Endothelial cell of umbilical vein (primary cell): ENCODE measurements around the gene ZNF791. TPM values are rescaled to one million over a fixed set of nuclear protein-coding genes. Genes with fewer than 3 reads are reported as not detected.

Experiments used
- BruUV-seq: library from RNA; stranded (reverse); fragments of 400-500 nt; replicated peaks from 2 replicates; lab custom pipeline; 2021; lab: Mats Ljungman, UMichigan
- CTCF ChIA-PET: fragments of 300-600, 350-600 bp; sonication (Branson Sonifier 250); formaldehyde crosslinking; loops from one replicate; lab custom pipeline; 2021; ENCODE audit warnings: antibody characterized with exemption, inconsistent platforms; lab: Charles Lee
- POLR2A ChIA-PET: fragments of 300-600, 350-600 bp; sonication (Branson Sonifier 250); formaldehyde crosslinking; loops from one replicate; lab custom pipeline; 2021; ENCODE audit warnings: antibody characterized with exemption, inconsistent platforms; lab: Charles Lee
- DNase-seq: peaks from one replicate; pipeline ENCODE4 v3.0.0-alpha.2; 2011; ENCODE audit warnings: low read depth, low spot score
- FAIRE-seq: peaks from 2 replicates; lab custom pipeline; 2011; peaks lifted over from hg19 to GRCh38; lab: Jason Lieb, UNC
- H2AFZ ChIP-seq: 2 replicates; pipeline ENCODE4 v1.6.0; 2012; ENCODE audit warnings: low read depth, low read length, control low read depth, inconsistent platforms
- H3K27ac ChIP-seq: 2 replicates; pipeline ENCODE4 v1.5.1; 2011; ENCODE audit warnings: low read depth, mild to moderate bottlenecking, control low read depth, low read length, moderate library complexity; ENCODE audit not compliant: insufficient read depth
- H3K27me3 ChIP-seq, 2 experiments: 2 replicates each; pipeline versions ENCODE4 v1.6.0 to v1.6.1; 2011; ENCODE audit warnings: low read length in 2 of 2, mixed read lengths in 1 of 2; ENCODE audit not compliant: control insufficient read depth in 2 of 2, insufficient read depth in 2 of 2
- H3K36me3 ChIP-seq, 2 experiments: 2 replicates in 1 of 2; 3 replicates in 1 of 2; pipeline ENCODE4 v1.5.1; 2011; ENCODE audit warnings: low read length in 2 of 2, mild to moderate bottlenecking in 1 of 2, moderate library complexity in 1 of 2; ENCODE audit not compliant: control insufficient read depth in 2 of 2, insufficient read depth in 2 of 2; ENCODE audit errors: extremely low read depth in 1 of 2
- H3K4me1 ChIP-seq: 3 replicates; pipeline ENCODE4 v1.5.1; 2011; ENCODE audit warnings: mild to moderate bottlenecking, low read length; ENCODE audit not compliant: control insufficient read depth, insufficient read depth; ENCODE audit errors: extremely low read depth
- H3K4me2 ChIP-seq: 2 replicates; pipeline ENCODE4 v1.6.1; 2011; ENCODE audit warnings: low read length, control low read depth, mixed read lengths; ENCODE audit not compliant: insufficient read depth
- H3K4me3 ChIP-seq, 3 experiments: fragments of 200-600 bp in 1 of 3; sonication (generic), shearing (Covaris generic) in 1 of 3; replicated peaks in 1 of 3; 2 replicates each; pipeline ENCODE4 v1.5.1; 2011 to 2016; ENCODE audit warnings: control low read depth in 3 of 3, low read length in 3 of 3, mild to moderate bottlenecking in 2 of 3, inconsistent platforms in 1 of 3, low read depth in 1 of 3, moderate library complexity in 1 of 3; ENCODE audit not compliant: insufficient read depth in 1 of 3
- H3K79me2 ChIP-seq: 2 replicates; pipeline ENCODE4 v1.6.0; 2012; ENCODE audit warnings: low read length, inconsistent platforms; ENCODE audit not compliant: control insufficient read depth, insufficient read depth
- H3K9ac ChIP-seq: replicated peaks from 2 replicates; pipeline ENCODE3; 2011; ENCODE audit warnings: low read length, control low read depth; ENCODE audit not compliant: insufficient read depth; ENCODE audit errors: extremely low read depth
- H3K9me1 ChIP-seq: replicated peaks from 3 replicates; pipeline ENCODE4 v1.6.0; 2011; ENCODE audit warnings: mild to moderate bottlenecking, low read length; ENCODE audit not compliant: control insufficient read depth, insufficient read depth; ENCODE audit errors: extremely low read depth
- H3K9me3 ChIP-seq: replicated peaks from 2 replicates; pipeline ENCODE4 v1.5.1; 2012; ENCODE audit warnings: low read length, inconsistent platforms; ENCODE audit not compliant: control insufficient read depth, insufficient read depth
- H4K20me1 ChIP-seq: replicated peaks from 2 replicates; pipeline ENCODE3; 2011; ENCODE audit warnings: mild to moderate bottlenecking, low read length; ENCODE audit not compliant: control insufficient read depth, insufficient read depth; ENCODE audit errors: extremely low read depth
- CTCF ChIP-seq, 2 donors: IDR thresholded peaks; 1 replicate in 1 of 2; 2 replicates in 1 of 2; pipeline ENCODE4 v1.5.1; 2011; ENCODE audit warnings: low read length in 2 of 2, mild to moderate bottlenecking in 2 of 2, moderate library complexity in 2 of 2, control low read depth in 1 of 2, inconsistent platforms in 1 of 2, low read depth in 1 of 2; ENCODE audit not compliant: insufficient read depth in 1 of 2; ENCODE audit errors: extremely low read depth in 1 of 2
- EZH2 ChIP-seq: IDR thresholded peaks from 2 replicates; pipeline ENCODE4 v1.6.1; 2012; ENCODE audit warnings: borderline replicate concordance, low read depth, mild to moderate bottlenecking, moderate library complexity, low read length, inconsistent platforms; ENCODE audit not compliant: severe bottlenecking
- FOS ChIP-seq: IDR thresholded peaks from 2 replicates; pipeline ENCODE4 v1.6.1; 2011; ENCODE audit warnings: mild to moderate bottlenecking, low read length, moderate library complexity, borderline replicate concordance; ENCODE audit not compliant: insufficient read depth
- GATA2 ChIP-seq: IDR thresholded peaks from 2 replicates; pipeline ENCODE4 v1.7.0; 2011; ENCODE audit warnings: low read depth, mild to moderate bottlenecking, moderate library complexity, mixed read lengths, low read length; ENCODE audit not compliant: insufficient read length, insufficient read depth
- MAX ChIP-seq: IDR thresholded peaks from 2 replicates; pipeline ENCODE4 v1.6.1; 2011; ENCODE audit not compliant: insufficient read depth, insufficient read length
- MYC ChIP-seq: IDR thresholded peaks from one replicate; pipeline ENCODE4 v1.6.1; 2011; ENCODE audit warnings: mild to moderate bottlenecking, low read depth, low read length
- POLR2A ChIP-seq: IDR thresholded peaks from 2 replicates; pipeline ENCODE4 v1.6.1; 2012; ENCODE audit warnings: low read depth, mild to moderate bottlenecking, control low read depth, low read length
- dilution Hi-C: fragments of 300-500 bp; cut with MboI; formaldehyde crosslinking; loops from one replicate; pipeline ENCODE4 v1.15.0; 2019; ENCODE audit warnings: low sequenced_read_pairs; ENCODE audit not compliant: extremely low pct_ligation_motif_present
- intact Hi-C: fragments of 100-400 bp; cut with micrococcal nuclease; formaldehyde crosslinking; loops from one replicate; pipeline ENCODE4 v1.10.0; 2022
- polyA plus RNA-seq, 4 experiments: library from polyadenylated mRNA; depleted of rRNA in 3 of 4; stranded (reverse) in 3 of 4; unstranded in 1 of 4; fragments of >200 nt; gene quantifications; 2 replicates each; pipeline versions ENCODE4 v1.2.1 to v1.2.3, GENCODE V29; 2011 to 2012; ENCODE audit warnings: missing spikeins in 1 of 4
- total RNA-seq: library from RNA; stranded (reverse); gene quantifications from 2 replicates; pipeline ENCODE4 v1.2.3, GENCODE V29; 2021

The ZNF791 gene
- total and polyA plus RNA-seq, 2 donors (not counting 3 experiments of a cell fraction or from before 2014, with no cell fraction given), result 8.3 to 21.8 TPM

- DNase-seq (no peak), FAIRE-seq (no peak)
- Histone ChIP-seq H3K4me3 (no peak overlapping the region), H2AFZ (no peak overlapping the region), H3K27ac (no peak overlapping the region), H3K4me2 (no peak overlapping the region), H3K4me1 (no peaks in the 10 kb centered on the region), H4K20me1 (no peaks in the 10 kb centered on the region), H3K9me3 (no peaks in the 10 kb centered on the region), H3K9ac (no peak overlapping the region), H3K27me3 (no peaks in the 10 kb centered on the region), H3K79me2 (no peaks in the 10 kb centered on the region), H3K36me3 (peaks cover 0 to 5% of the 10 kb centered on the region in 2 experiments), H3K9me1 (no peaks in the 10 kb centered on the region)
- TF ChIP-seq MYC, result no peak
- TF ChIP-seq CTCF (IDR thresholded peaks at IDR 0.05; ENCODE audit: extremely low read depth in 1 of 2, insufficient read depth in 1 of 2, low read depth in 1 of 2, low read length in 2 of 2), result no peak
- no peak for TF ChIP-seq GATA2
- TF ChIP-seq MAX, result no peak
- TF ChIP-seq POLR2A, result no peak
- TF ChIP-seq FOS, result no peak
- TF ChIP-seq EZH2, result no peak
- POLR2A ChIA-PET, result no interaction called here
- CTCF ChIA-PET, result interaction anchor here (1.4 kb wide), 1 partner anchor 36 kb away, joined by 3 read pairs; no protein-coding TSS in a partner anchor
- dilution Hi-C loops, result no loop called here
- BruUV-seq, result no TSS peak
- intact Hi-C loops, result no loop called here
Measured at GRCh38 chr19:12603714-12604113, 7.0 kb upstream of the ZNF791 start.
